ENCODE results near the gene ITGB7.

DNA sequence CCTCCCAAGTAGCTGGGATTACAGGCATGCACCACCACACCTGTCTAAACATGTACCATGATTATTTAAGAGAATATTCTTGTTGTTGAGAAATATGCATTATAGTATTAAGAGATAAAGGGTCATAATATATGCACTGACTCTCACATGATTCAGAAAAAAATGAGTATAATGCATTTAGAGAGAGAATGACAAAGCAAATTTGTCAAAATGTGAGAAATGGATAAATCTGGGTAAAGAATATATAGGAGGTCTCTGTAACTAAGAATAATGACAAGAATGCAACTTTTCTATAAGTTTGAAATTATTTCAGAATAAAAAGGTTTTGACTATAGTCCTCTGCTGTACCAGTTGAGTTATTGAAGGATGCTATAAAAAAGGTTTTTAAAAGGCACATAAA lies 54.7 kb downstream of the ITGB7 start:
- TF ChIP-seq, protein P1, sequence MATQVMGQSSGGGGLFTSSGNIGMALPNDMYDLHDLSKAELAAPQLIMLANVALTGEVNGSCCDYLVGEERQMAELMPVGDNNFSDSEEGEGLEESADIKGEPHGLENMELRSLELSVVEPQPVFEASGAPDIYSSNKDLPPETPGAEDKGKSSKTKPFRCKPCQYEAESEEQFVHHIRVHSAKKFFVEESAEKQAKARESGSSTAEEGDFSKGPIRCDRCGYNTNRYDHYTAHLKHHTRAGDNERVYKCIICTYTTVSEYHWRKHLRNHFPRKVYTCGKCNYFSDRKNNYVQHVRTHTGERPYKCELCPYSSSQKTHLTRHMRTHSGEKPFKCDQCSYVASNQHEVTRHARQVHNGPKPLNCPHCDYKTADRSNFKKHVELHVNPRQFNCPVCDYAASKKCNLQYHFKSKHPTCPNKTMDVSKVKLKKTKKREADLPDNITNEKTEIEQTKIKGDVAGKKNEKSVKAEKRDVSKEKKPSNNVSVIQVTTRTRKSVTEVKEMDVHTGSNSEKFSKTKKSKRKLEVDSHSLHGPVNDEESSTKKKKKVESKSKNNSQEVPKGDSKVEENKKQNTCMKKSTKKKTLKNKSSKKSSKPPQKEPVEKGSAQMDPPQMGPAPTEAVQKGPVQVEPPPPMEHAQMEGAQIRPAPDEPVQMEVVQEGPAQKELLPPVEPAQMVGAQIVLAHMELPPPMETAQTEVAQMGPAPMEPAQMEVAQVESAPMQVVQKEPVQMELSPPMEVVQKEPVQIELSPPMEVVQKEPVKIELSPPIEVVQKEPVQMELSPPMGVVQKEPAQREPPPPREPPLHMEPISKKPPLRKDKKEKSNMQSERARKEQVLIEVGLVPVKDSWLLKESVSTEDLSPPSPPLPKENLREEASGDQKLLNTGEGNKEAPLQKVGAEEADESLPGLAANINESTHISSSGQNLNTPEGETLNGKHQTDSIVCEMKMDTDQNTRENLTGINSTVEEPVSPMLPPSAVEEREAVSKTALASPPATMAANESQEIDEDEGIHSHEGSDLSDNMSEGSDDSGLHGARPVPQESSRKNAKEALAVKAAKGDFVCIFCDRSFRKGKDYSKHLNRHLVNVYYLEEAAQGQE (IDR thresholded peaks at IDR 0.05; ENCODE audit: insufficient read depth in 1 of 2, low read depth in 2 of 2, low read length in 2 of 2) = no peak
- no peak for TF ChIP-seq POLR2AphosphoS5 (IDR thresholded peaks at IDR 0.05; ENCODE audit: low read depth, low read length)
- no peak for TF ChIP-seq TAF1 (IDR thresholded peaks at IDR 0.05; ENCODE audit: borderline replicate concordance, insufficient read depth, low read length)
- no peak for TF ChIP-seq SIN3A (IDR thresholded peaks at IDR 0.05; ENCODE audit: borderline replicate concordance, insufficient read depth, low read length)
- TF ChIP-seq FOXP2 (optimal IDR thresholded peaks at IDR 0.05; ENCODE audit: borderline replicate concordance, extremely low read depth, extremely low read length, insufficient read depth) = no peak

Data from PFSK-1 (cell line).